SIG-M5 treated with dmso at 0.1 percent for 504 hours (cell line): Measurements from ENCODE around the gene GALNT18.

Experiments used
- DNase-seq: peaks from one replicate; lab custom pipeline; 2025; ENCODE audit not compliant: unreplicated experiment; lab: John Stamatoyannopoulos, UW

GALNT18 gene

DNA sequence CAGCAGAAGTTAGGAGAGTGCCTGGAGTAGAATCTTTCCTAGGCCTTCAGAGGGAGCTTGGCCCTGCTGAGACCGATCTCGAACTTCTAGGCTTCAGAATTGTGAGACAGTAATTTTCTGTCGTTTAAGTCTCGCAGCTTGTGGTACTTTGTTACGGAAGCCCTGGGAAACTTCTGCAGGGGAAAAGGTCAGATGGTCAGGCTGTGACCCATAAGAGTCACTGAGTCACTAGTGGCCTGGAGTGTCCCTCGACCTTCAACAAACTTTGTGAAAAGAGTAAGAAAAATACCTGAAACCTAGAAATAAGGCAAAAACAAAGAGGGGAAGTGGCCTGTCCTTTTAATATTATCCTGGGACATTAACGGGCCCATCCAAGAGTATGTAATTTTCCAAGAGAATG lies 303.3 kb downstream of the GALNT18 start:
- DNase-seq = no peak

DNA sequence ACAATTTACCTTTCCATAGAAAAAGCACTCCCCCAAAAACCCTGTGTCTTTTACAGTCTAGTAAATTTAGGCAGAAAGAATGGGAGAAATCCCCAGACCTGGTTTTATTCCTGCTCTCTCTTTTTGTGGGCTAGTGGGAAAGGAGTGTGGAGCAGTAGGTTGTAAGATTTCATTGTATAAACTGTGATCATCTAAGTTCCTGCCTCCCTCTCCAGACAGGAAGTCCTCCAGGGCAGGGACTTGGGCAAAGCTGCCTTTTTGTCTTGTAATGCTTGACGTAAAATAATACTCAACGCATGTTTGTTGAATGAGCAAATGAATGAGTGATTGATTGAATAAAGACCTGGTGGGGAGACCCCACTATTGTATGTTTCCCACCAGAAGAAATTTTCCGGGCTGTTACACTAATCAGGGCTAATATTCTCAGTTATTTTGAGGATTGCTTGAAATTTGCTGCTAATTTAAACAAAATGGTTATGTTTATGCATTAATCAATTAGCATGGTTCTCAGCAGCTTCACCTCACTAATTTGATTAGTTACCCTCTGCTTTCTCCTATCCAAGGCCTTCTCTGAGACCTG lies 305.1 kb downstream of the GALNT18 start:
- DNase-seq = no peak

DNA sequence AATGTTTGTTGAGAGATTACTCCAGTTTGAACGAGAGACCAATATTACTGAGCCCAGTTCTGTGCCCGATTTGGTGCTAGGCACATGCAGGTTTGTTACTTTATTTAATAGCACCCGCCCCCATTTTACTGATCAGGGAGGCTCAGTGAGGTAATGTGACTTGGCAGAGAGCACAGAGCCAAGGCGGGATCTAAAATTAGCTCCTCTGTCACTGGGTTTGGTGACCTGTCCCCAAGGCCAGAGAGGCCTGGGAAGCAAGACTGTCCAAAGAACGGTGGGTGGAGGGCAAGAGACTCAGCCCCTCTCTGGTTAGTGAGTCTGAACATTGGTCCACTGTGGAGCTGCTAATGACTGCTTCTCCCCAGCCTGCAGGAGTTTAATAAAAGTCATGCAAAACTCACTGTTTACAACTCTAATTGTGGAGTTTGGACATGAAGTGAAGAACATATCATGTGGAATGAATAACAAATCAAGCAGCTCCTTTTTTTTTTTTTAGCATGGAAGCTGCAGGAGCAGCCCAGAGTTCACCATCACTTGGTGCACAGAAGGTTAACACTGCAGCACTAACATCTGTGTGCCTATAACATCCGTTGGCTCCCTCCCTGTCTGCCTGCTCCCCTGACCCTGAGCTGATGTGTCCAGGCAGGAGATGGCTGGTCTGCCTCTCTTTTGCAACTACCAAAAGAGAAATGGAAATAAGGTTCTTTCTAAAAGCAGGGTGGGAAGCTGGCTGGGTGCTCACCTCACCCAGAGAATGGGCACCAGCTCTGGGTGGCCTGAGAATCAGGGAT lies 307.7 kb downstream of the GALNT18 start:
- no peak for DNase-seq

DNA sequence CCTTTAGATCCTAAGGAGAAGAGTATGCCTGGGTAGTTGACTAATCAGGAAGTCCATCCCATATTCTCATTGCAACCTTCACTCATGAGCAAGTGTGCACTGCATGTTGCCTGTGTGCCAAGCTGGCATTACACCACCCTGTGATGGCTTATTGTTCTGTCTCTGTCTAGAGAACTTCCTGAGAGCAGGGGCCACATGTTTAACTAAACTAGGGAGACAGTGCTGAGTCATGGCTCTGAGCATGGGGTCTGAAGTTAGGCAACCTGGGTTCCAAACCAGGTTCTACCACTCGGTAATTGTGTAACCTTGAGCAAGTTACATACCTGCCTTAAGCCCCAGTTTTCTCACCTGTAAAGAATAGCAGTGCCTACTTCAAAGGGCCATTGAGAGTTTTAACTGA lies 308.4 kb downstream of the GALNT18 start:
- DNase-seq = peak; percentile 42

DNA sequence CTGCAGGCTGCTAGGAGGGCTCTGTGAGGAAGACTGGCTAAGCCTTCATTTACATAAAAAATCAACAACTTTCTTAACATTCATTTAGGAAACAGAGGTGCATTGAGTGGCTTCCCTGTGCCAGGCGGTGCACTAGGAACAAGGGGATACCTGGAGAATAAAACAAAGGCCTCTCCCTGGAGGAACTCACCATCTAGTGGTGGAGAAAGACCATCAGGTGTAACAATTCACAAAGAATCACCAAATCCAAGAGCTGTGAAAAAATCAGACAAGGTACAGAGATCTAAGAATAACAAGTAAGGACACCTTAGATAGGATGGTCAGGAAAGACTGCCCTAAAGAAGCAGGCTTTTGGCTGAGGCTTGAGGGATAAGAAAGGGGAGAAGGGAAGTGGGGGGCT lies 309.1 kb downstream of the GALNT18 start:
- no peak for DNase-seq

DNA sequence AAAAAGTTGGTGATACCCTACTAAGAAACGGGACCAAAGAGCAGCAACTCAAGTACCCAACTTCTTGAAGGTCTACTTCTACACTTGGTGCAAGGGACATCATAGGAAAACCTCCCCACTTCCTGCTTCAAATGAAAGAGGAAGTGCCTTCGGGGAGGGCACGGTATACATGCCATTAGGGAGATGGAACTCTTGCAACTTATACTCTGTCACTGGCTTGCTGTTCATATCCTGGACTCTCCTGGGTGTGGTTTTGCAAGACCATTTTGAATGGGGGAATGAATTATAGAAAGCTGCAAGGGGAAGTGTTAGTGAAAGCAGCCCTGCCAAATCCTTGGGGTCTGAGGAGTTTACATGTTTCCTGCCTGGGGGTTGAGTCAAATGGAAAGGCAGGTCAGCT lies 310.6 kb downstream of the GALNT18 start:
- DNase-seq = peak; percentile 92

DNA sequence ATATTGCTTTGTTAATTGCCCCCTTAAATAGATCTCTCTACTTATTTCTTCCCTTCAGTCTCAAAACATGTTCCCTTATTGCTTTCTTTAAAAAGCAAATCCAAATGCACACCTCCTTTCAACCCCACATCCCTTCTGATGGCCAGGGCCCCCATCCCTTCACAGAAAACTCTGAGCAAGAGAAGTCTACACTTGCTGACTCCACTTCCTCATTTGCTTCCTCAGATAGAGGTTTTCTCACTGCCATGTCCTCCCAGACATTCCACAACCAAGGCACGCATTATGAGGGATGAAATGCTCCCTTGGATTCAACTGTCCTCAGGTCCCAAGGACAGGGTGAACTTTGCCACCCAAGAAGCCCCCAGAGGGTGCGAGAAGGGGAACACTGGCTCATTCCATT lies 311.9 kb downstream of the GALNT18 start:
- DNase-seq = no peak

DNA sequence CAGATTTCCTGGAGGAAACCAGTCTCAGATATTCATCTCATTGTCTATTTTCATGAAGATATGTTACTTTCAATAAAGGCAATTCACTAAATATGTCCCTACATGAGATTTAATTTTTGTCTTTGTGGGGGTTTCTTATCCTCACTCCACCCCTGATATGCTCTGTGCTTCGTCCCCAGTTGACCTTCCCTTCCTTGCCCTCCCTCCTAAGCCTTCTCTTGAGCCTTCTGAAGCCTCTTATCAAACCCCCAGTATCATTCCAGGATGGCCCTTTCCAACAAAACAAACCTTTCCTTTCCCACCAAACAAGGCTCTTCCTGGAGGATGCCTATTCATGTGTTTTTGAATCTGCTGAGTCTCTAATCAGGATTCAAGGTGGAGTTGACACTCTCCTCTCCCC lies 313.6 kb downstream of the GALNT18 start:
- DNase-seq = no peak

DNA sequence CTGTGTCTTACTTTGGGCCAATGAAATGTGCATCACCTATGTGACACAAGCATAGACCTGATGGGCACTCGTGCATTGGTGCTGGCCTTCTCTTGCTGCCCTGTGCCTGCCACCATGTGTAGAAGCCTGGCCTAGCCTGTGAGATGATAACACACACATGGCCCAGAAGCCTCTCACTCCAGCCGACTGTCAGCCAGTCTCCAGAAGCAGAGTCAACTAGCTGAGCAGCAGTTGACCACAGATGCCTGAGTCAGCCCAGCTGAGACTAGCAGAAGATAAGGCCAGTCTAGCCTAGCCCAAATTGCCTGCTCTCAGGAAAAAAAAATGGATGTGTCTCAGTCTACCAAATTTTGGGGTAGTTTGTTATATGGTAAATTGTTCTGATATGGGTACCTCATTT lies 314.9 kb downstream of the GALNT18 start:
- DNase-seq = no peak

DNA sequence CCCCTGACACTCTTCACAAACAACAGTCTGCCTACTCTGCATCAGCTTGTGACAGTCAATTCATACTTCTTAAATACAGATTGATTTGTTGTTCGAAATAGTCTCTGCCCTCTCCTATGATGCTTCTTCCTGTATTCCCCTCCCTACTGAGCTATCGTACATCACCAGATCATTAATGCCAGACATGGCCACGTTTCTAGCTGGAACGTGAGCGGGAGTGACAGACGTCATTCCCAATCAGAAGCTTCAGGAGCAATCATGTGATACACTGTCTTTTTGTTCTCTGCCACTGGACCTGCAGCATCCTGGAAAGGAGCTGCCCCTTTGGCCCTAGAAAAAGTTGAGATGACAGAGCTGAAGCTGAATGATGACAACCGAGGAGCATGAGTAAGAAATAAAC lies 317.3 kb downstream of the GALNT18 start:
- DNase-seq = no peak

DNA sequence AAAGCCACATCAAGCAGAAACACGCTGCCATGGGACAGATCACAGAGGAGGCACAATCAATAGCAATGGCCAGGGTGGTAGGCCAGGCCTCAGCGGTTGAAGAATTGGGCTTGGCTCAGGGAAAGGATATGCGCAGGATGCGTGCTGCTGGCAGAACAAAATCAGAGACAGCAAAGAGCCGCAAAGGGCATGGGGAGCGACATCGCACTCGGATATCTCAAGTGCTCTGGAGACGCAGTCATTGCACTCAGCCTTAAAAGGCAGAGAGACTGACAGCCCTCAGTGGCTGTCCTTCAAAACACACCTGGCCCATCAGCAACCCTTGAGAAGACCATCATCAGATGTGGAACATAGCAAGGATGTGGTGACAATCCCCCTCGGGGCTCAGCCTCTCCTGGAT lies 319.2 kb downstream of the GALNT18 start:
- DNase-seq = no peak

DNA sequence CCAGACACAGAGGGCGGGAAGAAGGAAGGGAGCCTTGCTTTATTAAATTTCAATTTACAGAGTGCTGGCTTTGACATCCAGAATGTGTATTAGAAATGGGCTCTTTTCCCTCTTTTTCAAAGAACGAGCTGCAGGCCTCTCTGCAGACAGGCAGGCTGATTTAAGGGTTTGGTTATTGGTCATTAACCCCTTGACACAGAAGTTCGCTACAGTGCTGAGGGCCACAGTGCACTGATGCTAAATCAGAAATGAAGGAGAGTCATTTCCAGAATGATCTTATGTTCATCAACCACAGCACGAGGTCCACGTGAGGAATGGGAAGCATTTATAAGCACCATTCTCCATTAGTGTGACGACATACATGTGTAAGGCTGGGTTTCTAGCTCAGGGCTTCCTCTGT lies 320.6 kb downstream of the GALNT18 start:
- no peak for DNase-seq

DNA sequence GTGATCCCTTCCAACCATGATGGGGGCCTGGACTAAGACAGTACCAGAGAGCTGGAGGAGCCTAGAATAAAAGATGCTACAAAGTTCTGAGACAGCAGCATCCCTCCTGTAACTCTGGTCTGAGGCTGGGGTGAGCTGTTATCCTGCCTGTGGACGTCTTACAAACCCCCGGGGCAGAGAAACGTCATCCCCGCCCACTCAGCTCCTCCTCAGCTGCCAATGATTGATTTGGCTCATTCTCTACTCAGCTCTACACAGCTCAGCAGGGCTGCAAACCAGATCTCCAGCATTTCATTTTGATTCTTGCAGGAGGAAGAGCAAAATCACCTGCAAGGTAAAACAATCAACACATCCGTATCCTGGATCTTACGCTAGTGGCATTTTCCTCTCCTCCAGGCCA lies 324.2 kb downstream of the GALNT18 start:
- no peak for DNase-seq

DNA sequence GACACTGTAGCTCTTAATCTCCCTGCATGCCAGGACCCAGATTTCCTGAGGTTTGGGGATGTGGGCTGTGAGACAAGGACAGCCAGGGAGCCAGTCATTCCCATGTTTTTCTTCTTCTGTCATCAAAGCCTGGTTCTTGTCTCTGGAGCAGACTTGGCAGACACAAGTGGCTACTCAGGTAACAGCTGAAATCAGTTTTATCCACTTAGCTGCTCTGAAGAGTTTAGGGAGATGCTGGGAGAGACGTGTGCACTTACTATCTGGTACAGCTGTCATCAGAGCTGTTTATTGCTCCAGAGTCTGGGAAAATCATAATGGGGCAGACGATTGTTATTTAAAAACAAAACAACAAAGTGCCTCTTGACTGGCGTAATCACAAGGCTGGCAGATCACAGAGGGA lies 325.4 kb downstream of the GALNT18 start:
- DNase-seq = no peak

DNA sequence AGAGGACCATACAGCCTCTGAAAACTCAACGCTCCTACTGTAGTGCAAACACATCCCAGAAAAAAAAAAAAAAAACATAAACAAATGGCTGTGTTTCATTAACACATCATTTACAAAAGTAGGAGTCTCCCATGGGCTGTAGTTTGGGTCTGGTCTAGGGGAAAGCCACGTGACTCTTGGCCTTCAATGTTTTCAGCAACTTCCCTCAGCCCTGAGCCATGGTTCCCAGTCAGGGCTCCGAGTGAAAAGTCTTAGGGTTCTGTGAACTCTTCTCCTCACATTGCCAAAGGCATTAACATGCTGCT lies 327.3 kb downstream of the GALNT18 start:
- no peak for DNase-seq

DNA sequence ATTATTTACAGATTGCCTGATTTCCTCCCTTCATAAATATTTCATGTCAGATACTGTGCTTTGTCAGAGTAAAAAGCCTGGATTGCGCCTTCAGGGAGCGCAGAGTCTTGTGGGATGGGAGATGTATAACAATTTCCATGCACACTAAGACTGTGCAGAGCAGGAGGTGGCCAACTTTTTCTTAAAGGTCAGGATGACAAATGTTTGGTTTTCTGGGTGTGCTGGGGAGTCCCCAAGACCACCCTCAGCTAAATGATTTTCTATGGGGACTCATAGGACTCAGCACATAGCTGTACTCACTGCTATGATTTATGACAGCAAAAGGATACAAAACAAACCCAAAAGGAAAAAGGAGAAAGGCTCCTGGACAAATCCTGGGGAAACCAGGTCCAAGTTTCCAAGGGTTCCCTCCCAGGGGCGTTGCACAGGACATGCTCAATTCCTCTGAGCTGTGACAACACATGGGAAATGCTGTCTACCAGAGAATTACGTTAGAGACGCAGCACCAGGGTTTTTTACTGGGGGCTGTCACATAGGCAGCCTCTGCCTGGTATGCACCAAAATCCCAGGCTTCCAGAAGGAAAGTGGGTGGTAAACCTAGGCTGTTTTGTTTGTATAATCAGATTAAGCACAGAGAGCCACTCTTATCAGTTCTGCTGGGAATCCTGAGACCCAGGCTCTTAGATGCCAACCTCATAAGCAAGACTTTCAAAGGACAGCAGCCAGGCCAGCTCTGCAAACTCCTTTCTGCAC lies 327.8 kb downstream of the GALNT18 start:
- DNase-seq = no peak

DNA sequence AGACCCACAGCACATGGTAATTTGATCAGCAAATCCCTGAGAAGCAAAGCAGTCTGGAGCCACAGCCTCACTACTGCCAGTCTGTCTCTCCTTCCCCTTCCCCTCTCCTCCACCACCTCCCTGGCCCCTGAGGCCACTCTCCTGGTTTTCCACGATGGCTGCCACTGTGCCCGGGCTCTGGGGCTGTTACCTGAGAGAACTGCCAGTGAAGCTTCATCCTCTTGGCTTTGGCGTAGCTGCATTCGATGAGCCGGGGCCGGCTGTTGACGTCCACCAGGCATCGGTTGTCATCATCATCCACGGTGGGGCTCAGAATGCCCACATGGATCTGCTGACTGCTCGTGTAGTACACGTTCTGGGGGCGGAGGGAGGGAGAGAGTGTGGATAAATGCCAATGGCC lies 329.0 kb downstream of the GALNT18 start:
- no peak for DNase-seq

DNA sequence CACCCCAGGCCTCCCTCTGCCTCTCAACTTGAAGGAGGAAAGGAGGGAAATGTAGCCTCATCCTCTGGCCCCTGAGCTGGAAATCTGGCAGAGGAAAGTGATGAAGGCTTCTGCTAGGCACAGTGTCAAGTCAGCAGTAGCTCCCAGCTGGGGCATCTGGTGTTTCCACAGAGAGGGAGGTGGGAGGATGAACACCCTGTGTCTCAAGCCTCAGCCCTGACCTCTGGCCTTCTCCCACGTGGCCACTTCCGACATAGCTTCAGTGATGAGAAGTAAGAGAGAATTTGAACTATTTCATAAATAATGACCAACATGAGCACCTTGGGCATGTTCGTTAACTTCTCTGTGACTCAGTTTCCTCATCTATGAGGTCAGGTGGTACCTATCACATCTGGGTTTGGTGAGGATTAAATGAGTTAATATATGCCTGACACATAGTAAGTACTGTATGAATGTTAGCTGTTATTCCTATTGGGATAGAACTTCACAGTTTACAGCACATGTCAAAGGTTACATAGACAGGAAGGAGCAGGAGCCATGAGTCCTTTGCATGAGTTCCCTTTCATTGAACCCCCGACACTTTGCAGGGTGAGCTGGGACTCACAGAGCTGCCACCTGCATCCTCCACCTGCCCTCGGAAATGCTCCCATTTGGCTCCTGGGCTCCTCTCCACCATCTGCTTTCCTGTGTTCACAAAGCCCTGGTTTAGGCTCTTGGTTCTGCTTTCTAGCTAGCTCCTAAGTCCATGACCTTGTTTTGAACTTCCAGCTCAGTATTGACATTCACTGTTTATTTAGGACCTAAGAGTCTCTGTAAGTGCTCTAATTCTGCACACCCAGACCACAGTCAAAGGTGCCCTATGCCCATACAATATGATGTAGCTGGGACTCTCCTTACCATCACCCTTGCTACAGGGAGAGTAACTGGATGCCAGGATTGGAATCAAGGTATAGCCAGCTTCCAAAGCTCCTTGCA lies 330.5 kb downstream of the GALNT18 start:
- no peak for DNase-seq

DNA sequence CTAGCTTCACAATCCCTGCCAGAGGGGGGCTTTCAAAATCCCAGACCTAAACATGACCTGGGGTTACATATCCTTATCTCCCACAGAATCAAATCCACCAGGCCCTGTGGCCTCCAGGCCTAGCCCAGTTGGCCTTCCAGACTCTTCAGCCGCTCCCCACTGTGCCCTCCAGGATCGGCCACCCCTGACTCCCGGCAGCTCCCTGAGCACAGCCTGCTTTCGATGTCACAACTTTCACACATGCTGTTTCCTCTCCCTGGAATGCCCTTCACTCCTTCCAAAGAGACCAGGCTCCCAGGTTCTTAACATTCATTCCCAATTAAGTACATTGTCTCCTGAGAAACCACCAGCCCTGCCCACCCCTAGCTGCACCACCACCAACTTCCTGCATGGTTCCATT lies 331.5 kb downstream of the GALNT18 start:
- no peak for DNase-seq

DNA sequence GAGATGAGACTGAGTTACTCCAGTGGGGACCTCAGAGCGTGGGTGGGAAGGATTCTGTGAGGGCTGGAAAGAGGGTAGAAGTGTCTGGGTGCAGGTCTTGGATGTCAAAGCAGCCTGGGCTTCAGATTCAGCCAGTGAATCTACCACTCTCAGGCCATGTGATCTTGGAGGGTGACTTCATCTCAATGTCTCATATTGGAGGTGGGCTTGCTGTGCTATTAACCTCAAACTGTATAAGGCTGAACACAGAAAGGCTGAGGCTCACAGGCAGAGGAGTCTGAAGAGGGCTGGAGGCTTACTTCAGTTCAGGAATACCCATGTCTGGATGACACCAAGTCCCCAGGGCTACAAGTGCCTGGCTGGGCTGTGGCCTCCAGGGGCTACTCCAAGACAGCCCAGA lies 332.1 kb downstream of the GALNT18 start:
- DNase-seq = no peak

DNA sequence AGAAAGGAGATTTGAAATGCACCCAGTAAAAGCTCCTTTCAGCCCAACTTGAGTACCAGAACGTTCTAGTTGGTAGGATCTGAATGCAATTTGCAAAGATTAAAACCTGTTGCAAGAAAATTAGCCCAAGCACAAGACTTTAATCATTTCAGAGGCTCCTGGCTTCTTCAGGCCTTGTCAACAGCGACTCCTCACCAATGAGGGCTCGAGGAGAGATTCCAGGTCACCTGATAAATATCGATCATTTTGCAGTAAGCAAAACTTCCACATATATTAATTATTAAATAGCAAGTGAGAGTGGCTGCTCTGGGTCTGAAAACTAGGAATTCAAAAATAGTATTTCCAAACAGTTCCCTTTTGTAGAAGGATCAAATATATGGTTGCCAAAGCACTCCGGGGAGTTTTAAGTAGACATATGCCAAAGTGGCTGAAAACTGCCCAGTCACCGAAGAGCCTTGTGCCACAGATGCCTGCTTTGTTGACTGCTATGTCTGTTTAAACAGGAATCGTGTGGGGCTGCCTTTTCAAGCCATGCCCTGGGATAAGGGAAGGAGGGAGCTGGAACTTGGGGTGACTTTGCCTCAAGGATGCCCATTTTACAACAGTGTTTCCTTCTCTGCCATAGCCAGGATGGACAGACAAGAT lies 332.7 kb downstream of the GALNT18 start:
- DNase-seq = no peak
